DND-41 (cell line): Measurements from ENCODE around the gene NPHP4.

Source experiments
- ATAC-seq: fragments of 200-7000 bp; cut with Tn5 transposase; 3 replicates; pipeline ENCODE4 v1.9.1; 2021; ENCODE audit warnings: low read depth; ENCODE audit not compliant: insufficient read depth
- DNase-seq: peaks from one replicate; pipeline ENCODE4 v3.0.0-alpha.2; 2020
- H2AFZ ChIP-seq: 2 replicates; pipeline ENCODE4 v1.6.0; 2012; ENCODE audit warnings: low read depth, low read length
- H3K27ac ChIP-seq: 2 replicates; pipeline ENCODE4 v1.5.1; 2012; ENCODE audit warnings: low read length, inconsistent platforms
- H3K27me3 ChIP-seq: fragments of 200-600 bp; sonication (generic); 2 replicates; pipeline ENCODE4 v1.6.0; 2012; ENCODE audit warnings: low read length, mild to moderate bottlenecking, inconsistent platforms; ENCODE audit not compliant: insufficient read depth, poor library complexity
- H3K36me3 ChIP-seq: 2 replicates; pipeline ENCODE4 v1.5.1; 2012; ENCODE audit warnings: low read length, inconsistent platforms; ENCODE audit not compliant: insufficient read depth
- H3K4me1 ChIP-seq: 2 replicates; pipeline ENCODE4 v1.5.1; 2012; ENCODE audit warnings: mild to moderate bottlenecking, low read length; ENCODE audit not compliant: insufficient read depth
- H3K4me2 ChIP-seq: 2 replicates; pipeline ENCODE4 v1.6.0; 2012; ENCODE audit warnings: mild to moderate bottlenecking, moderate library complexity, low read length, inconsistent platforms; ENCODE audit not compliant: insufficient read depth
- H3K4me3 ChIP-seq, 2 experiments: fragments of 200-600 bp in 1 of 2; shearing (Covaris generic) in 1 of 2; 2 replicates each; pipeline ENCODE4 v1.5.1; 2012 to 2016; ENCODE audit warnings: inconsistent platforms in 2 of 2, low read length in 2 of 2, mild to moderate bottlenecking in 2 of 2, low read depth in 1 of 2, moderate library complexity in 1 of 2
- H3K79me2 ChIP-seq: 2 replicates; pipeline ENCODE4 v1.6.0; 2012; ENCODE audit warnings: low read length, inconsistent platforms; ENCODE audit not compliant: insufficient read depth
- H3K9ac ChIP-seq: 2 replicates; pipeline ENCODE4 v1.6.0; 2012; ENCODE audit warnings: low read depth, mild to moderate bottlenecking, inconsistent platforms, low read length, moderate library complexity
- H3K9me3 ChIP-seq: 2 replicates; pipeline ENCODE4 v1.5.1; 2012; ENCODE audit warnings: low read length, moderate library complexity, mild to moderate bottlenecking, inconsistent platforms; ENCODE audit not compliant: insufficient read depth, severe bottlenecking
- H4K20me1 ChIP-seq: 2 replicates; pipeline ENCODE4 v1.6.0; 2012; ENCODE audit warnings: low read length; ENCODE audit not compliant: insufficient read depth
- CTCF ChIP-seq: IDR thresholded peaks from 2 replicates; pipeline ENCODE4 v1.5.1; 2012; ENCODE audit warnings: borderline replicate concordance, low read length, moderate library complexity, mild to moderate bottlenecking; ENCODE audit not compliant: poor library complexity, severe bottlenecking; ENCODE audit errors: extremely low read depth
- EZH2 ChIP-seq: IDR thresholded peaks from 3 replicates; pipeline ENCODE4 v1.6.1; 2012; ENCODE audit warnings: borderline replicate concordance, low read depth, mild to moderate bottlenecking, moderate library complexity, low read length, inconsistent platforms; ENCODE audit not compliant: severe bottlenecking

NPHP4 gene

GRCh38 chr1:5976231-5976630 lies 16.0 kb downstream of the NPHP4 start:
- H4K20me1 ChIP-seq, result 0 out of 2 replicates have a peak, but pooled peaks cover 7% of the 10 kb centered on the region
- no peaks in the 10 kb centered on the region for H3K9me3 ChIP-seq
- H3K27me3 ChIP-seq, result no peaks in the 10 kb centered on the region
- no peak overlapping the region for H2AFZ ChIP-seq
- peak overlapping the region in 1 of 2 experiments; percentile 41; a peak in 2 of 4 replicates for H3K4me3 ChIP-seq
- H3K27ac ChIP-seq, result peak overlapping the region; percentile 94
- H3K4me1 ChIP-seq, result peaks cover 40% of the 10 kb centered on the region
- H3K36me3 ChIP-seq, result peaks cover 44% of the 10 kb centered on the region
- ATAC-seq (no peak), DNase-seq (no peak)
- H3K79me2 ChIP-seq, result peaks cover 26% of the 10 kb centered on the region
- TF ChIP-seq CTCF (no peak), EZH2 (no peak)
- H3K9ac ChIP-seq, result peak overlapping the region; percentile 49
- peak overlapping the region; percentile 56 for H3K4me2 ChIP-seq

GRCh38 chr1:5975133-5975880 lies 16.9 kb downstream of the NPHP4 start:
- no peaks in the 10 kb centered on the region for H3K27me3 ChIP-seq
- H3K27ac ChIP-seq, result peak overlapping the region; percentile 94
- peak overlapping the region; percentile 49 for H3K9ac ChIP-seq
- H3K36me3 ChIP-seq, result peaks cover 48% of the 10 kb centered on the region
- H2AFZ ChIP-seq, result peak overlapping the region; percentile 34
- H3K4me2 ChIP-seq, result peak overlapping the region; percentile 56
- ATAC-seq (peak; percentile 84), DNase-seq (peak; percentile 85)
- H4K20me1 ChIP-seq, result 0 out of 2 replicates have a peak, but pooled peaks cover 4% of the 10 kb centered on the region
- peaks cover 40% of the 10 kb centered on the region for H3K4me1 ChIP-seq
- no peak for TF ChIP-seq EZH2
- peak; percentile 96 for TF ChIP-seq CTCF
- peaks cover 27% of the 10 kb centered on the region for H3K79me2 ChIP-seq
- H3K9me3 ChIP-seq, result no peaks in the 10 kb centered on the region
- peak overlapping the region in 1 of 2 experiments; percentile 41; a peak in 2 of 4 replicates for H3K4me3 ChIP-seq

- Histone ChIP-seq H3K27me3 (no peaks in the 10 kb centered on the region), H4K20me1 (0 out of 2 replicates have a peak, but pooled peaks cover 4% of the 10 kb centered on the region), H3K9me3 (no peaks in the 10 kb centered on the region), H3K36me3 (peaks cover 50% of the 10 kb centered on the region), H3K4me1 (peaks cover 40% of the 10 kb centered on the region), H3K27ac (peak overlapping the region; percentile 94), H3K79me2 (peaks cover 28% of the 10 kb centered on the region), H3K4me2 (peak overlapping the region; percentile 56), H2AFZ (peak overlapping the region; percentile 9), H3K9ac (peak overlapping the region; percentile 49), H3K4me3 (peak overlapping the region in 1 of 2 experiments; percentile 41; a peak in 2 of 4 replicates)
- no peak for ATAC-seq
- TF ChIP-seq CTCF (no peak), EZH2 (no peak)
- DNase-seq, result peak; percentile 20
Observed at GRCh38 chr1:5974631-5975030, 17.6 kb downstream of the NPHP4 start.
